Ectodermal cell (in vitro differentiated cells): ENCODE results near the gene GPC3.

Source experiments
- H3K27ac ChIP-seq: 2 replicates; pipeline ENCODE4 v1.7.0; 2013; ENCODE audit warnings: mild to moderate bottlenecking, low read depth, low read length; ENCODE audit not compliant: insufficient read depth, poor library complexity, severe bottlenecking
- H3K27me3 ChIP-seq: 2 replicates; pipeline ENCODE4 v1.7.0; 2013; ENCODE audit warnings: mild to moderate bottlenecking, low read length; ENCODE audit not compliant: insufficient read depth, control insufficient read depth, poor library complexity, severe bottlenecking
- H3K36me3 ChIP-seq: one replicate; pipeline ENCODE4 v1.7.0; 2013; ENCODE audit warnings: low read length; ENCODE audit not compliant: control insufficient read depth, insufficient read depth
- H3K4me1 ChIP-seq: one replicate; pipeline ENCODE4 v1.7.0; 2013; ENCODE audit warnings: low read length; ENCODE audit not compliant: control insufficient read depth, insufficient read depth
- H3K4me3 ChIP-seq: 2 replicates; pipeline ENCODE4 v1.7.0; 2013; ENCODE audit warnings: low read depth, low read length, control low read depth; ENCODE audit not compliant: insufficient read depth
- H3K9me3 ChIP-seq: 2 replicates; pipeline ENCODE4 v1.7.0; 2013; ENCODE audit warnings: mild to moderate bottlenecking, low read length, moderate library complexity; ENCODE audit not compliant: control insufficient read depth
- WGBS, 2 experiments: methylation state at CpG; one replicate each; pipeline ENCODE4 v1.1.7; 2013; ENCODE audit warnings: missing lambda C conversion rate in 2 of 2; 5-methylcytosine and 5-hydroxymethylcytosine counted together

Gene GPC3

GRCh38 chrX:133576876-133577275 is 408.5 kb downstream of the GPC3 start:
- H3K36me3 ChIP-seq = no peaks in the 10 kb centered on the region
- no peak overlapping the region for H3K4me3 ChIP-seq
- H3K4me1 ChIP-seq = no peaks in the 10 kb centered on the region
- no peaks in the 10 kb centered on the region for H3K9me3 ChIP-seq
- no peak overlapping the region for H3K27ac ChIP-seq
- 90 to 93% methylated on average over 3 of the region's 3 CpGs for WGBS, 2 experiments
- H3K27me3 ChIP-seq = no peaks in the 10 kb centered on the region

GRCh38 chrX:133575501-133576136 is 409.8 kb downstream of the GPC3 start:
- H3K27me3 ChIP-seq = no peaks in the 10 kb centered on the region
- H3K36me3 ChIP-seq = no peaks in the 10 kb centered on the region
- no peak overlapping the region for H3K4me3 ChIP-seq
- no peak overlapping the region for H3K27ac ChIP-seq
- H3K9me3 ChIP-seq = no peaks in the 10 kb centered on the region
- WGBS, 2 experiments = 94 to 95% methylated on average over 3 to 5 of the region's 5 CpGs
- no peaks in the 10 kb centered on the region for H3K4me1 ChIP-seq

GRCh38 chrX:133574716-133575115 is 410.7 kb downstream of the GPC3 start:
- no peaks in the 10 kb centered on the region for H3K9me3 ChIP-seq
- 93 to 100% methylated on average over 1 of the region's 2 CpGs for WGBS, 2 experiments
- no peak overlapping the region for H3K27ac ChIP-seq
- no peaks in the 10 kb centered on the region for H3K36me3 ChIP-seq
- H3K4me3 ChIP-seq = no peak overlapping the region
- no peaks in the 10 kb centered on the region for H3K4me1 ChIP-seq
- no peaks in the 10 kb centered on the region for H3K27me3 ChIP-seq

- H3K27ac ChIP-seq = no peak overlapping the region
- 91 to 100% methylated on average over 1 of the region's 1 CpG for WGBS, 2 experiments
Measured at GRCh38 chrX:133570549-133570948, 414.8 kb downstream of the GPC3 start.

GRCh38 chrX:133569217-133569616 is 416.2 kb downstream of the GPC3 start:
- H3K4me1 ChIP-seq = no peaks in the 10 kb centered on the region
- H3K36me3 ChIP-seq = no peaks in the 10 kb centered on the region
- no peak overlapping the region for H3K4me3 ChIP-seq
- no peak overlapping the region for H3K27ac ChIP-seq
- no peaks in the 10 kb centered on the region for H3K9me3 ChIP-seq
- H3K27me3 ChIP-seq = no peaks in the 10 kb centered on the region

More at GRCh38 chrX:133570549-133570948, 414.8 kb downstream of the GPC3 start:
- no peaks in the 10 kb centered on the region for H3K4me1 ChIP-seq
- H3K36me3 ChIP-seq = no peaks in the 10 kb centered on the region
- no peaks in the 10 kb centered on the region for H3K27me3 ChIP-seq
- no peak overlapping the region for H3K4me3 ChIP-seq
- no peaks in the 10 kb centered on the region for H3K9me3 ChIP-seq

GRCh38 chrX:133568109-133568508 is 417.3 kb downstream of the GPC3 start:
- Histone ChIP-seq H3K4me1 (no peaks in the 10 kb centered on the region), H3K36me3 (no peaks in the 10 kb centered on the region), H3K4me3 (no peak overlapping the region), H3K27me3 (no peaks in the 10 kb centered on the region), H3K27ac (no peak overlapping the region), H3K9me3 (no peaks in the 10 kb centered on the region)
- WGBS, 2 experiments = 0% methylated on average over 1 of the region's 1 CpG

- Histone ChIP-seq H3K27ac (no peak overlapping the region), H3K9me3 (no peaks in the 10 kb centered on the region), H3K4me1 (no peaks in the 10 kb centered on the region), H3K27me3 (no peaks in the 10 kb centered on the region), H3K36me3 (no peaks in the 10 kb centered on the region), H3K4me3 (no peak overlapping the region)
- WGBS, 2 experiments = 95% methylated on average over 1 of the region's 1 CpG; no CpG with 5 or more reads in 1 of the 2 experiments
Measured at GRCh38 chrX:133566876-133567275, 418.5 kb downstream of the GPC3 start.

- H3K36me3 ChIP-seq = no peaks in the 10 kb centered on the region
- H3K27ac ChIP-seq = no peak overlapping the region
- H3K27me3 ChIP-seq = no peaks in the 10 kb centered on the region
- H3K4me3 ChIP-seq = no peak overlapping the region
- WGBS, 2 experiments = 90 to 100% methylated on average over 1 to 2 of the region's 2 CpGs
- H3K9me3 ChIP-seq = no peaks in the 10 kb centered on the region
- no peaks in the 10 kb centered on the region for H3K4me1 ChIP-seq
Measured at GRCh38 chrX:133563705-133564104, 421.7 kb downstream of the GPC3 start.

GRCh38 chrX:133561251-133561650 is 424.1 kb downstream of the GPC3 start:
- Histone ChIP-seq H3K36me3 (no peaks in the 10 kb centered on the region), H3K9me3 (no peaks in the 10 kb centered on the region), H3K27ac (no peak overlapping the region), H3K27me3 (no peaks in the 10 kb centered on the region), H3K4me3 (no peak overlapping the region), H3K4me1 (no peaks in the 10 kb centered on the region)

GRCh38 chrX:133559909-133560308 is 425.5 kb downstream of the GPC3 start:
- H3K4me3 ChIP-seq = no peak overlapping the region
- H3K27ac ChIP-seq = no peak overlapping the region
- no peaks in the 10 kb centered on the region for H3K27me3 ChIP-seq
- no peaks in the 10 kb centered on the region for H3K36me3 ChIP-seq
- no peaks in the 10 kb centered on the region for H3K9me3 ChIP-seq
- H3K4me1 ChIP-seq = no peaks in the 10 kb centered on the region
- WGBS, 2 experiments = 94 to 95% methylated on average over 6 to 7 of the region's 7 CpGs
